IMR-90 (cell line): ENCODE results near the gene MPRIP. TPM values are rescaled to one million over a fixed set of nuclear protein-coding genes. Genes with fewer than 3 reads are reported as not detected.

Experiments
- ATAC-seq: fragments of 200-7000 bp; cut with Tn5 transposase; 2 replicates; pipeline ENCODE4 v1.9.1; 2020; ENCODE audit warnings: low read depth, mild to moderate bottlenecking, moderate library complexity
- BruUV-seq: library from RNA; stranded (reverse); fragments of 400-500 nt; replicated peaks from 2 replicates; lab custom pipeline; 2021; lab: Mats Ljungman, UMichigan
- CTCF ChIA-PET: fragments of 300-600 bp; formaldehyde crosslinking; extraction: SDS; loops from one replicate; lab custom pipeline; 2021; ENCODE audit warnings: antibody characterized with exemption; lab: Yijun Ruan, JAX
- POLR2A ChIA-PET: fragments of 300-600 bp; sonication (Branson Sonifier 250); formaldehyde crosslinking; loops from one replicate; lab custom pipeline; 2022; ENCODE audit warnings: antibody characterized with exemption; ENCODE audit not compliant: unreplicated experiment; lab: Charles Lee
- DNase-seq: peaks from one replicate; pipeline ENCODE4 v3.0.0; 2013
- H2AFZ ChIP-seq: replicated peaks from 2 replicates; pipeline ENCODE3; 2013; ENCODE audit warnings: low read length, mild to moderate bottlenecking; ENCODE audit not compliant: poor library complexity
- H2AK5ac ChIP-seq: 2 replicates; pipeline ENCODE4 v1.6.1; 2013; ENCODE audit warnings: low read depth, low read length, inconsistent platforms
- H2AK9ac ChIP-seq: replicated peaks from 2 replicates; pipeline ENCODE3; 2013; ENCODE audit warnings: mild to moderate bottlenecking, low read depth, low read length, moderate library complexity; ENCODE audit not compliant: poor library complexity
- H2BK120ac ChIP-seq: 2 replicates; pipeline ENCODE4 v1.6.1; 2013; ENCODE audit warnings: low read depth, low read length, inconsistent platforms
- H2BK15ac ChIP-seq: 3 replicates; pipeline ENCODE4 v1.6.1; 2013; ENCODE audit warnings: low read depth, low read length, inconsistent platforms
- H2BK20ac ChIP-seq: 2 replicates; pipeline ENCODE4 v1.6.1; 2013; ENCODE audit warnings: low read depth, mild to moderate bottlenecking, inconsistent platforms, low read length, moderate library complexity
- H2BK5ac ChIP-seq: 2 replicates; pipeline ENCODE4 v1.6.1; 2013; ENCODE audit warnings: mild to moderate bottlenecking, low read depth, low read length, inconsistent platforms; ENCODE audit not compliant: poor library complexity, severe bottlenecking
- H3K14ac ChIP-seq: replicated peaks from 2 replicates; pipeline ENCODE4 v1.6.1; 2013; ENCODE audit warnings: low read depth, low read length, inconsistent platforms
- H3K18ac ChIP-seq: 2 replicates; pipeline ENCODE4 v1.6.1; 2013; ENCODE audit warnings: low read depth, low read length, control low read depth
- H3K23ac ChIP-seq: 2 replicates; pipeline ENCODE4 v1.6.1; 2013; ENCODE audit warnings: low read depth, low read length, inconsistent platforms
- H3K27ac ChIP-seq: 2 replicates; pipeline ENCODE4 v1.5.1; 2013; ENCODE audit warnings: mild to moderate bottlenecking, control low read depth, low read length; ENCODE audit not compliant: insufficient read depth
- H3K27me3 ChIP-seq: 2 replicates; pipeline ENCODE4 v1.6.1; 2013; ENCODE audit warnings: low read length; ENCODE audit not compliant: control insufficient read depth, insufficient read depth
- H3K36me3 ChIP-seq: 2 replicates; pipeline ENCODE4 v1.6.1; 2013; ENCODE audit warnings: low read length, mixed read lengths; ENCODE audit not compliant: control insufficient read depth, insufficient read depth
- H3K4ac ChIP-seq: 2 replicates; pipeline ENCODE4 v1.6.1; 2013; ENCODE audit warnings: low read depth, low read length, inconsistent platforms
- H3K4me1 ChIP-seq: 2 replicates; pipeline ENCODE4 v1.6.1; 2013; ENCODE audit warnings: low read length, mixed read lengths; ENCODE audit not compliant: control insufficient read depth, insufficient read depth
- H3K4me2 ChIP-seq: 2 replicates; pipeline ENCODE4 v1.6.1; 2013; ENCODE audit warnings: low read depth, mild to moderate bottlenecking, control low read depth, low read length, moderate library complexity
- H3K4me3 ChIP-seq: 2 replicates; pipeline ENCODE4 v1.5.1; 2013; ENCODE audit warnings: low read depth, mild to moderate bottlenecking, control low read depth, low read length, moderate library complexity; ENCODE audit not compliant: insufficient read depth
- H3K56ac ChIP-seq: 2 replicates; pipeline ENCODE4 v1.6.1; 2013; ENCODE audit warnings: low read length, inconsistent platforms; ENCODE audit not compliant: insufficient read depth; ENCODE audit errors: extremely low read depth
- H3K79me1 ChIP-seq, 2 experiments: 2 replicates each; pipeline ENCODE4 v1.6.1; 2013; ENCODE audit warnings: low read length in 2 of 2, inconsistent platforms in 1 of 2, low read depth in 1 of 2
- H3K9ac ChIP-seq: 2 replicates; pipeline ENCODE4 v1.6.1; 2013; ENCODE audit warnings: low read depth, low read length, control low read depth
- H3K9me1 ChIP-seq: 2 replicates; pipeline ENCODE4 v1.6.1; 2013; ENCODE audit warnings: low read length, inconsistent platforms; ENCODE audit not compliant: insufficient read depth
- H3K9me3 ChIP-seq: 2 replicates; pipeline ENCODE4 v1.6.1; 2013; ENCODE audit warnings: low read length; ENCODE audit not compliant: control insufficient read depth, insufficient read depth
- H4K20me1 ChIP-seq: 2 replicates; pipeline ENCODE4 v1.6.1; 2013; ENCODE audit warnings: low read length, inconsistent platforms; ENCODE audit not compliant: insufficient read depth
- H4K5ac ChIP-seq: 2 replicates; pipeline ENCODE4 v1.6.1; 2013; ENCODE audit warnings: mild to moderate bottlenecking, low read depth, low read length, control low read depth
- H4K8ac ChIP-seq, 2 experiments: 2 replicates each; pipeline ENCODE4 v1.6.1; 2013; ENCODE audit warnings: low read depth in 2 of 2, low read length in 2 of 2, control low read depth in 1 of 2, inconsistent platforms in 1 of 2
- H4K91ac ChIP-seq: 2 replicates; pipeline ENCODE4 v1.6.1; 2013; ENCODE audit warnings: low read depth, low read length, inconsistent platforms; ENCODE audit not compliant: insufficient read depth
- CEBPB ChIP-seq: IDR thresholded peaks from 2 replicates; pipeline ENCODE4 v1.6.1; 2012; ENCODE audit warnings: low read depth, low read length, improper control_type of control experiment
- CTCF ChIP-seq: conservative IDR thresholded peaks from 2 replicates; pipeline ENCODE4 v1.5.1; 2012; ENCODE audit warnings: mild to moderate bottlenecking, low read depth, low read length, improper control_type of control experiment
- MXI1 ChIP-seq: IDR thresholded peaks from 2 replicates; pipeline ENCODE4 v1.6.1; 2012; ENCODE audit warnings: low read depth, mild to moderate bottlenecking, low read length, moderate library complexity, borderline replicate concordance
- NFE2L2 ChIP-seq: fragments of 150-350 bp; IDR thresholded peaks from 2 replicates; pipeline ENCODE4 v1.6.1; 2016; ENCODE audit warnings: low read depth, mild to moderate bottlenecking, low read length
- RAD21 ChIP-seq: IDR thresholded peaks from 2 replicates; pipeline ENCODE4 v1.6.1; 2012; ENCODE audit warnings: low read length, improper control_type of control experiment
- USF2 ChIP-seq: fragments of 150-350 bp; IDR thresholded peaks from 2 replicates; pipeline ENCODE4 v1.6.1; 2017; ENCODE audit warnings: mild to moderate bottlenecking, antibody characterized with exemption, low read length, low read depth
- WGBS, 2 experiments: methylation state at CpG; one replicate each; pipeline versions ENCODE4 v1.1.5 to v1.1.7; 2013; ENCODE audit warnings: missing lambda C conversion rate in 2 of 2; ENCODE audit not compliant: insufficient read length in 1 of 2; ENCODE audit errors: extremely low coverage in 2 of 2; 5-methylcytosine and 5-hydroxymethylcytosine counted together
- dilution Hi-C: fragments of 300-500 bp; cut with HindIII; formaldehyde crosslinking; loops from one replicate; pipeline ENCODE4 v1.14.3; 2018; ENCODE audit warnings: low sequenced_read_pairs; ENCODE audit not compliant: unreplicated experiment
- in situ Hi-C: fragments of 300-500 bp; cut with MboI; formaldehyde crosslinking; loops from 3 replicates; pipeline ENCODE4 v1.14.3; 2019; ENCODE audit warnings: low sequenced_read_pairs, inconsistent platforms, mixed read lengths
- intact Hi-C: fragments of 100-400 bp; cut with micrococcal nuclease; formaldehyde crosslinking; loops from 2 replicates; pipeline ENCODE4 v1.10.0; 2022
- polyA plus RNA-seq, 3 experiments: library from polyadenylated mRNA; depleted of rRNA; stranded (reverse); fragments of >200 nt; gene quantifications; 2 replicates each; pipeline ENCODE4 v1.2.3, GENCODE V29; 2012; ENCODE audit warnings: low replicate concordance in 1 of 3
- total RNA-seq: library from RNA; depleted of rRNA; stranded (reverse); fragments of >200 nt; gene quantifications from 2 replicates; pipeline ENCODE4 v1.2.3, GENCODE V29; 2012

The MPRIP gene
- total and polyA plus RNA-seq, 2 of the 4 experiments (the other 2 are of a cell fraction) = 111 to 149 TPM

GRCh38 chr17:17132746-17133145 is 90.5 kb downstream of the MPRIP start:
- H3K27me3 ChIP-seq = no peaks in the 10 kb centered on the region
- no peak overlapping the region for H3K23ac ChIP-seq
- in situ Hi-C loops (no loop called here), dilution Hi-C loops (no loop called here), intact Hi-C loops (no loop called here)
- H3K4me1 ChIP-seq = no peaks in the 10 kb centered on the region; the same call in 1 of the 2 replicates
- H3K4me3 ChIP-seq = no peak overlapping the region
- no peak overlapping the region for H3K27ac ChIP-seq
- H2AK9ac ChIP-seq = no peak overlapping the region
- no peak overlapping the region for H3K14ac ChIP-seq
- no peak overlapping the region for H3K9ac ChIP-seq
- no peak overlapping the region for H4K91ac ChIP-seq
- no peak overlapping the region for H2BK120ac ChIP-seq
- no TSS peak for BruUV-seq
- no peak for DNase-seq
- ChIA-PET CTCF (no interaction called here), POLR2A (no interaction called here)
- no peak overlapping the region for H2BK15ac ChIP-seq
- no peaks in the 10 kb centered on the region for H3K9me3 ChIP-seq
- H2BK20ac ChIP-seq = no peak overlapping the region
- H3K36me3 ChIP-seq = peaks cover 63% of the 10 kb centered on the region
- no peak overlapping the region for H3K4me2 ChIP-seq
- H3K79me1 ChIP-seq = peaks cover 32 to 72% of the 10 kb centered on the region in 2 experiments
- H3K9me1 ChIP-seq = no peaks in the 10 kb centered on the region; the same call in 1 of the 2 replicates
- peaks cover 34% of the 10 kb centered on the region for H4K20me1 ChIP-seq
- no peak for ATAC-seq
- no peak overlapping the region for H3K18ac ChIP-seq
- no peak overlapping the region for H2AK5ac ChIP-seq
- WGBS, 2 experiments = 100% methylated on average over 2 of the region's 8 CpGs; no CpG with 5 or more reads in 1 of the 2 experiments
- H4K5ac ChIP-seq = no peak overlapping the region
- no peak for TF ChIP-seq RAD21
- no peak for TF ChIP-seq USF2
- no peak for TF ChIP-seq MXI1
- no peak for TF ChIP-seq CTCF
- TF ChIP-seq NFE2L2 = no peak
- no peak for TF ChIP-seq CEBPB
- no peak overlapping the region for H3K4ac ChIP-seq
- H3K56ac ChIP-seq = no peak overlapping the region
- H2BK5ac ChIP-seq = no peak overlapping the region
- H2AFZ ChIP-seq = no peak overlapping the region
- H4K8ac ChIP-seq = no peak overlapping the region
